HG03039 (cell line): ENCODE results near the gene KCNE2.
"Not testable (repeated sequence)": the region's sequence is repeated elsewhere in the genome, so short reads cannot be mapped to it uniquely, and the experiment has no call there.

Source experiments
- ATAC-seq: cut with Tn5 transposase; IDR thresholded peaks from one replicate; pipeline ENCODE4 v1.9.1; 2021; ENCODE audit warnings: mild to moderate bottlenecking, moderate library complexity; ENCODE audit not compliant: unreplicated experiment

KCNE2 gene

GRCh38 chr21:34406102-34406501 lies 42.3 kb downstream of the KCNE2 start:
- ATAC-seq = not testable (repeated sequence)

DNA sequence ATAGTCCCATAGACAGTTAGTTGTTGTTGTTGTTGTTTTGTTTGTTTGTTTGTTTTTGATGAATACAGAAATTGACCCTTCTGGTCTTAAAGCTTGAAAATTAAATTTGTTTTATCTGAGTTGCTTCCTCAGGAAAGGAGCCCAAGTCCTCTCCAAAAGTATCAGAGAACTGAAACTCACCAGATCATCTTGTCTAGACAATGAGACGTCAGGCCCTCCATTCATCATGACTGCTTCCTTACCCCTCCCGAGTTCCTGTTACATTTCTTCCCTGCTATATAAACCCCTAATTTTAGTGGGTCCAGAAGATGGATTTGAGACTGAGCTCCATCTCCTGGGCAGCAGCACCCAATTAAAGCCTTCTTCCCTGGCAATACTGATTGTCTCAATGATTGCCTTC lies 42.9 kb downstream of the KCNE2 start:
- not testable (repeated sequence) for ATAC-seq

DNA sequence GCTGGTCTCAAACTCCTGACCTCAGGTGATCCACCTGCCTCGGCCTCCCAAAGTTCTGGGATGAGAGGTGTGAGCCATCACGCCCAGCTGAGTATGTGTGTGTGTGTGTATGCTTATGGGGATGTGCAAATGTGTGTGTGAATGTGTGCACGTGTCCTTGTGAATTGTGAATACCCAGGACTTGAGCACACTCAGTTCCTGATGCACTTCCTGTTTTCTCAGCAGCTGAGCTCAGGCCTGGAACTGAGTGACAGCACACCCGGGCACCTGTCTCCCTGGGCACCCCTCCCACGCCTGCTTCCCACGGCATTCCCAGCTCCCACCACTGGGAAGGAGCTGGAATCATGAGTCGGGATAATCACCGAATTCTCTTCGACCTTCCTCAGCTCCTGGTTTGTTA lies 43.5 kb downstream of the KCNE2 start:
- not testable (repeated sequence) for ATAC-seq

GRCh38 chr21:34417448-34418077 lies 53.8 kb downstream of the KCNE2 start:
- not testable (repeated sequence) for ATAC-seq
